ENCODE results near the gene SLC39A6.

DNA sequence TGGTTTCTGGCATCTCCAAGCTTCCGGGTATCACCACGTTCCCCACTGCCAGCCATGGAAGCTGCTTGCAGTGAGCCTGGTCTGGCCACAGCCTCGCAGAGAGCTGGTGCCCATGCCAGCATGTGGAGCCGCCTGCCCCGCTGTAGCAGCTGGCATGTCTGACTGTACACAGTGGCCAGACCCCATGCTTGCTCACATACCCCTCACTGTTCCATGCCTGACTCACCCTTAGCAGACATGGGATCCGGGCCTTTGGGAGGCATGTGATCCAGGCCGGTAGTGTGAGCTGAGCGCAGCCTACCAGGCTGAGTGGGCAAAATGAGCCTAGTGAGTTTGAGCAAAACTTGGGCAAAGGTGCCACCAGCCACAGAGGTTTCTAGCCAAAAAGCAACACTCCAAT is 43.0 kb downstream of the SLC39A6 start:
- TF ChIP-seq, protein P1, sequence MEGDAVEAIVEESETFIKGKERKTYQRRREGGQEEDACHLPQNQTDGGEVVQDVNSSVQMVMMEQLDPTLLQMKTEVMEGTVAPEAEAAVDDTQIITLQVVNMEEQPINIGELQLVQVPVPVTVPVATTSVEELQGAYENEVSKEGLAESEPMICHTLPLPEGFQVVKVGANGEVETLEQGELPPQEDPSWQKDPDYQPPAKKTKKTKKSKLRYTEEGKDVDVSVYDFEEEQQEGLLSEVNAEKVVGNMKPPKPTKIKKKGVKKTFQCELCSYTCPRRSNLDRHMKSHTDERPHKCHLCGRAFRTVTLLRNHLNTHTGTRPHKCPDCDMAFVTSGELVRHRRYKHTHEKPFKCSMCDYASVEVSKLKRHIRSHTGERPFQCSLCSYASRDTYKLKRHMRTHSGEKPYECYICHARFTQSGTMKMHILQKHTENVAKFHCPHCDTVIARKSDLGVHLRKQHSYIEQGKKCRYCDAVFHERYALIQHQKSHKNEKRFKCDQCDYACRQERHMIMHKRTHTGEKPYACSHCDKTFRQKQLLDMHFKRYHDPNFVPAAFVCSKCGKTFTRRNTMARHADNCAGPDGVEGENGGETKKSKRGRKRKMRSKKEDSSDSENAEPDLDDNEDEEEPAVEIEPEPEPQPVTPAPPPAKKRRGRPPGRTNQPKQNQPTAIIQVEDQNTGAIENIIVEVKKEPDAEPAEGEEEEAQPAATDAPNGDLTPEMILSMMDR (optimal IDR thresholded peaks at IDR 0.05 in 1 of 3, IDR thresholded peaks at IDR 0.05 in 1 of 3, conservative IDR thresholded peaks at IDR 0.05 in 1 of 3; ENCODE audit: extremely low read depth in 1 of 3, insufficient read depth in 2 of 3, low read length in 3 of 3), result no peak
- no peak for TF ChIP-seq EZH2 (IDR thresholded peaks at IDR 0.05; ENCODE audit: low read length)
